NB4 (cell line): ENCODE data around the gene MDN1.

Experiments
- CTCF ChIP-seq: IDR thresholded peaks from one replicate; pipeline ENCODE4 v1.5.1; 2012; ENCODE audit warnings: low read depth, low read length
- MAX ChIP-seq: IDR thresholded peaks from 2 replicates; pipeline ENCODE4 v1.6.1; 2011; ENCODE audit warnings: low read depth, low read length
- MYC ChIP-seq: IDR thresholded peaks from 2 replicates; pipeline ENCODE4 v1.6.1; 2011; ENCODE audit warnings: low read depth, low read length
- POLR2A ChIP-seq: IDR thresholded peaks from 2 replicates; pipeline ENCODE4 v1.6.1; 2011; ENCODE audit warnings: mild to moderate bottlenecking; ENCODE audit not compliant: insufficient read length; ENCODE audit errors: extremely low read depth

GRCh38 chr6:89786970-89787369, 32.6 kb downstream of the MDN1 start:
- TF ChIP-seq CTCF, result no peak
- TF ChIP-seq POLR2A, result no peak
- no peak for TF ChIP-seq MAX
- no peak for TF ChIP-seq MYC
